Osteocyte (in vitro differentiated cells): Measurements from ENCODE around the gene UBA52. TPM values are rescaled to one million over a fixed set of nuclear protein-coding genes. Genes with fewer than 3 reads are reported as not detected.

Experiments
- DNase-seq: peaks from one replicate; pipeline ENCODE4 v3.0.0; 2021; ENCODE audit warnings: mixed read lengths; ENCODE audit not compliant: unreplicated experiment; ENCODE audit errors: extremely low spot score
- H3K27ac Mint-ChIP-seq: one replicate; pipeline ENCODE4 v1.8.0; 2021; ENCODE audit warnings: mild to moderate bottlenecking, mixed read lengths; ENCODE audit not compliant: unreplicated experiment
- H3K27me3 Mint-ChIP-seq: one replicate; pipeline ENCODE4 v1.8.0; 2021; ENCODE audit warnings: mixed read lengths; ENCODE audit not compliant: unreplicated experiment
- H3K36me3 Mint-ChIP-seq: one replicate; pipeline ENCODE4 v1.8.0; 2021; ENCODE audit warnings: mixed read lengths; ENCODE audit not compliant: unreplicated experiment
- H3K4me1 Mint-ChIP-seq: one replicate; pipeline ENCODE4 v1.8.0; 2021; ENCODE audit warnings: mixed read lengths; ENCODE audit not compliant: unreplicated experiment
- H3K4me3 Mint-ChIP-seq: one replicate; pipeline ENCODE4 v1.8.0; 2021; ENCODE audit warnings: mild to moderate bottlenecking, moderate library complexity, mixed read lengths; ENCODE audit not compliant: unreplicated experiment
- H3K9me3 Mint-ChIP-seq: one replicate; pipeline ENCODE4 v1.8.0; 2021; ENCODE audit warnings: mixed read lengths; ENCODE audit not compliant: unreplicated experiment
- CTCF ChIP-seq: fragments of 200-600 bp; sonication (generic); IDR thresholded peaks from 2 replicates; pipeline ENCODE4 v1.5.0; 2021; ENCODE audit warnings: antibody characterized with exemption, mild to moderate bottlenecking, moderate library complexity
- total RNA-seq: library from RNA; stranded (reverse); gene quantifications from 2 replicates; pipeline ENCODE4 v1.2.1, GENCODE V29; 2021

Gene UBA52
- total RNA-seq, 1 donor from 2014 or later, result 1,081 TPM

- Mint-ChIP-seq H3K27ac (no peak overlapping the region), H3K27me3 (no peaks in the 10 kb centered on the region), H3K4me3 (no peak overlapping the region), H3K4me1 (peaks cover 7% of the 10 kb centered on the region), H3K36me3 (peaks cover 8% of the 10 kb centered on the region), H3K9me3 (no peaks in the 10 kb centered on the region)
- DNase-seq, result no peak
- TF ChIP-seq CTCF, result no peak
Measured at GRCh38 chr19:18529782-18530181, 41.9 kb upstream of the UBA52 start.

GRCh38 chr19:18531485-18531884 is 40.2 kb upstream of the UBA52 start:
- DNase-seq, result no peak
- no peak overlapping the region for H3K27ac Mint-ChIP-seq

GRCh38 chr19:18532168-18532890 is 39.3 kb upstream of the UBA52 start:
- Mint-ChIP-seq H3K36me3 (peaks cover 14% of the 10 kb centered on the region), H3K9me3 (no peaks in the 10 kb centered on the region), H3K4me3 (no peak overlapping the region), H3K27ac (no peak overlapping the region), H3K4me1 (peaks cover 7% of the 10 kb centered on the region), H3K27me3 (no peaks in the 10 kb centered on the region)
- no peak for TF ChIP-seq CTCF
- no peak for DNase-seq

More at GRCh38 chr19:18531485-18531884, 40.2 kb upstream of the UBA52 start:
- peaks cover 14% of the 10 kb centered on the region for H3K36me3 Mint-ChIP-seq
- no peak overlapping the region for H3K4me3 Mint-ChIP-seq
- H3K27me3 Mint-ChIP-seq, result no peaks in the 10 kb centered on the region
- no peaks in the 10 kb centered on the region for H3K9me3 Mint-ChIP-seq
- no peak for TF ChIP-seq CTCF
- peaks cover 7% of the 10 kb centered on the region for H3K4me1 Mint-ChIP-seq

GRCh38 chr19:18533058-18533457 is 38.6 kb upstream of the UBA52 start:
- no peak for TF ChIP-seq CTCF
- peaks cover 7% of the 10 kb centered on the region for H3K4me1 Mint-ChIP-seq
- H3K4me3 Mint-ChIP-seq, result no peak overlapping the region

GRCh38 chr19:18536475-18536874 is 35.2 kb upstream of the UBA52 start:
- Mint-ChIP-seq H3K36me3 (peaks cover 23% of the 10 kb centered on the region), H3K27ac (no peak overlapping the region), H3K4me1 (no peaks in the 10 kb centered on the region), H3K4me3 (no peak overlapping the region), H3K9me3 (no peaks in the 10 kb centered on the region), H3K27me3 (no peaks in the 10 kb centered on the region)
- no peak for TF ChIP-seq CTCF
- DNase-seq, result no peak

More at GRCh38 chr19:18533058-18533457, 38.6 kb upstream of the UBA52 start:
- H3K36me3 Mint-ChIP-seq, result peaks cover 16% of the 10 kb centered on the region
- no peaks in the 10 kb centered on the region for H3K9me3 Mint-ChIP-seq
- no peak overlapping the region for H3K27ac Mint-ChIP-seq
- DNase-seq, result no peak
- H3K27me3 Mint-ChIP-seq, result no peaks in the 10 kb centered on the region
